Measurements from ENCODE around the gene RAB5IF. TPM values are rescaled to one million over a fixed set of nuclear protein-coding genes. Genes with fewer than 3 reads are reported as not detected.

Gene RAB5IF
- total RNA-seq, 2 experiments from 2014 or later = 74.5 to 77.1 TPM

DNA sequence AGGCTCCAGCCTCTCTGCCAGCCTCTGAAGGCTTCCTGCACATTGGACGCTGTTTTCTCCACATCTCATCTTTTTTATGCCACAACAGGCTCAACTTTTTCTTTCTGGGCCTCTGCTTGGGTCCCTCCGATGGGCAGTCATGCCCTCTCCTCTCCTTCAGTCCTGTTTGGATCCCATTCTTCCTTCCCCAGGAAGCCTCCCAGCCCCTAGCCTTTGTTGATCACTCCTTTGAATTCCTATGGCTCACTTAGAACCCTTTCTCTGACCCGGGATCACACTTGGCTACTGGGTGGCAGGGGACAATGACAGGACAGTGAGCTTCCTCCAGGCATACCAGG lies 35.9 kb downstream of the RAB5IF start:
- no peaks in the 10 kb centered on the region for H3K9me3 Mint-ChIP-seq
- no peaks in the 10 kb centered on the region for H3K27me3 Mint-ChIP-seq
- CTCF ChIA-PET = no interaction called here
- peak overlapping the region; percentile 76 for H3K27ac Mint-ChIP-seq
- H3K36me3 Mint-ChIP-seq (ENCODE audit: low read depth) = peaks cover 46% of the 10 kb centered on the region
- H3K4me1 Mint-ChIP-seq (ENCODE audit: low read depth) = peaks cover 27% of the 10 kb centered on the region
- ATAC-seq (no peak), DNase-seq (no peak)
- intact Hi-C loops (cut with micrococcal nuclease) = no loop called here
- no peak overlapping the region for H3K4me3 Mint-ChIP-seq
- TF ChIP-seq, protein P1, sequence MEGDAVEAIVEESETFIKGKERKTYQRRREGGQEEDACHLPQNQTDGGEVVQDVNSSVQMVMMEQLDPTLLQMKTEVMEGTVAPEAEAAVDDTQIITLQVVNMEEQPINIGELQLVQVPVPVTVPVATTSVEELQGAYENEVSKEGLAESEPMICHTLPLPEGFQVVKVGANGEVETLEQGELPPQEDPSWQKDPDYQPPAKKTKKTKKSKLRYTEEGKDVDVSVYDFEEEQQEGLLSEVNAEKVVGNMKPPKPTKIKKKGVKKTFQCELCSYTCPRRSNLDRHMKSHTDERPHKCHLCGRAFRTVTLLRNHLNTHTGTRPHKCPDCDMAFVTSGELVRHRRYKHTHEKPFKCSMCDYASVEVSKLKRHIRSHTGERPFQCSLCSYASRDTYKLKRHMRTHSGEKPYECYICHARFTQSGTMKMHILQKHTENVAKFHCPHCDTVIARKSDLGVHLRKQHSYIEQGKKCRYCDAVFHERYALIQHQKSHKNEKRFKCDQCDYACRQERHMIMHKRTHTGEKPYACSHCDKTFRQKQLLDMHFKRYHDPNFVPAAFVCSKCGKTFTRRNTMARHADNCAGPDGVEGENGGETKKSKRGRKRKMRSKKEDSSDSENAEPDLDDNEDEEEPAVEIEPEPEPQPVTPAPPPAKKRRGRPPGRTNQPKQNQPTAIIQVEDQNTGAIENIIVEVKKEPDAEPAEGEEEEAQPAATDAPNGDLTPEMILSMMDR (IDR thresholded peaks at IDR 0.05) = no peak
- POLR2A ChIA-PET = interaction anchor here (1.3 to 2.3 kb wide), 3 partner anchors 8 to 47 kb away, joined by 3 to 8 read pairs (median 5); no protein-coding TSS in a partner anchor

DNA sequence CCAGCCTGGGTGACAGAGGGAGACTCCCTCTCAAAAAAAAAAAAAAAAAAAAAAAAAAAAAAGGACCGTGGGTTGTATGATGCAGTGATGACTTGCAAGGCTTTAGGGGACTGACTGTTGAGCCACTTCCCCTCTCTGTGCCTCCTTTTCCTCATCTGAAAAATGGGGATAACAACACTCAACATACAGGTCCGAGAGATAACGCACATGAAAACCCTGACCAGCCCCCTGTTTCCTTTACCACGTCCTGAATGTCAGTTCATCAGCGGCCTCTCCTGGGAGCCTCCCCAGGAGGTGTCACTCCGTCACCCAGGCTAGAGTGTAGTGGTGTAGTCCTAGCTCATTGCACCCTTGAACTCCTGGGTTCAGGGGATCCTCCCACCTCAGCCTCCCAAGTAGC lies 36.6 kb downstream of the RAB5IF start:
- DNase-seq (peak; percentile 16), ATAC-seq (no peak)
- H3K9me3 Mint-ChIP-seq = no peaks in the 10 kb centered on the region
- peaks cover 32% of the 10 kb centered on the region for H3K4me1 Mint-ChIP-seq (ENCODE audit: low read depth)
- CTCF ChIA-PET = interaction anchor here (4.7 kb wide), 1 partner anchor 30 kb away, joined by 30 read pairs; no protein-coding TSS in a partner anchor
- H3K27ac Mint-ChIP-seq = peak overlapping the region; percentile 98
- POLR2A ChIA-PET = interaction anchor here (1.3 to 2.3 kb wide), 3 partner anchors 9 to 48 kb away, joined by 3 to 8 read pairs (median 5); no protein-coding TSS in a partner anchor
- H3K36me3 Mint-ChIP-seq (ENCODE audit: low read depth) = peaks cover 44% of the 10 kb centered on the region
- H3K27me3 Mint-ChIP-seq = no peaks in the 10 kb centered on the region
- TF ChIP-seq, protein P1 (IDR thresholded peaks at IDR 0.05) = no peak
- H3K4me3 Mint-ChIP-seq = peak overlapping the region; percentile 82
- intact Hi-C loops (cut with micrococcal nuclease) = no loop called here

GRCh38 chr20:36644032-36644705 lies 38.6 kb downstream of the RAB5IF start:
- no peaks in the 10 kb centered on the region for H3K9me3 Mint-ChIP-seq
- ATAC-seq = peak; percentile 74
- POLR2A ChIA-PET = interaction anchor here (0.7 to 3.5 kb wide), 17 partner anchors 9 to 691 kb away, joined by 3 to 37 read pairs (median 4); partner anchors contain the start of genes DSN1 and RAB5IF
- peaks cover 33% of the 10 kb centered on the region for H3K36me3 Mint-ChIP-seq (ENCODE audit: low read depth)
- no peaks in the 10 kb centered on the region for H3K27me3 Mint-ChIP-seq
- H3K27ac Mint-ChIP-seq = peak overlapping the region; percentile 98
- TF ChIP-seq, protein P1 (IDR thresholded peaks at IDR 0.05) = no peak
- CTCF ChIA-PET = interaction anchor here (0.7 to 4.7 kb wide), 9 partner anchors 14 to 111 kb away, joined by 3 to 30 read pairs (median 3); partner anchors contain the start of gene RAB5IF
- H3K4me3 Mint-ChIP-seq = peak overlapping the region; percentile 82
- peak; percentile 80 for DNase-seq
- intact Hi-C loops (cut with micrococcal nuclease) = no loop called here
- peaks cover 35% of the 10 kb centered on the region for H3K4me1 Mint-ChIP-seq (ENCODE audit: low read depth)

GRCh38 chr20:36644706-36645095 lies 39.1 kb downstream of the RAB5IF start:
- DNase-seq = peak; percentile 84
- peak overlapping the region; percentile 82 for H3K4me3 Mint-ChIP-seq
- peak overlapping the region; percentile 98 for H3K27ac Mint-ChIP-seq
- TF ChIP-seq, protein P1 (IDR thresholded peaks at IDR 0.05) = no peak
- POLR2A ChIA-PET = interaction anchor here (0.5 to 3.5 kb wide), 16 partner anchors 10 to 691 kb away, joined by 3 to 37 read pairs (median 5); partner anchors contain the start of genes DSN1 and RAB5IF
- CTCF ChIA-PET = interaction anchor here (0.7 to 4.7 kb wide), 8 partner anchors 14 to 110 kb away, joined by 3 to 30 read pairs (median 4); partner anchors contain the start of gene RAB5IF
- intact Hi-C loops (cut with micrococcal nuclease) = no loop called here
- H3K36me3 Mint-ChIP-seq (ENCODE audit: low read depth) = peaks cover 31% of the 10 kb centered on the region
- H3K27me3 Mint-ChIP-seq = no peaks in the 10 kb centered on the region
- H3K9me3 Mint-ChIP-seq = no peaks in the 10 kb centered on the region
- H3K4me1 Mint-ChIP-seq (ENCODE audit: low read depth) = peaks cover 35% of the 10 kb centered on the region
- peak; percentile 62 for ATAC-seq

GRCh38 chr20:36645353-36645752 lies 39.8 kb downstream of the RAB5IF start:
- DNase-seq (peak; percentile 31), ATAC-seq (no peak)
- ChIA-PET CTCF (interaction anchor here (0.8 to 4.7 kb wide), 11 partner anchors 9 to 163 kb away, joined by 3 to 30 read pairs (median 4); partner anchors contain the start of genes DSN1 and RAB5IF), POLR2A (interaction anchor here (0.5 to 3.8 kb wide), 12 partner anchors 11 to 181 kb away, joined by 3 to 37 read pairs (median 8); partner anchors contain the start of genes DSN1 and RAB5IF)
- intact Hi-C loops (cut with micrococcal nuclease) = no loop called here
- H3K4me3 Mint-ChIP-seq = peak overlapping the region; percentile 82
- TF ChIP-seq, protein P1 (IDR thresholded peaks at IDR 0.05) = no peak
- no peaks in the 10 kb centered on the region for H3K27me3 Mint-ChIP-seq
- no peaks in the 10 kb centered on the region for H3K9me3 Mint-ChIP-seq
- H3K36me3 Mint-ChIP-seq (ENCODE audit: low read depth) = peaks cover 31% of the 10 kb centered on the region
- peak overlapping the region; percentile 98 for H3K27ac Mint-ChIP-seq
- peaks cover 35% of the 10 kb centered on the region for H3K4me1 Mint-ChIP-seq (ENCODE audit: low read depth)

Data from activated CD8-positive, alpha-beta T cell treated with anti-CD3 and anti-CD28 coated beads for 36 hours (primary cell).